Karpas-422 (cell line): ENCODE data around the gene SAPCD2. TPM values are rescaled to one million over a fixed set of nuclear protein-coding genes. Genes with fewer than 3 reads are reported as not detected.

Experiments used
- DNase-seq: peaks from one replicate; pipeline ENCODE4 v3.0.0-alpha.2; 2015
- H2AFZ ChIP-seq: fragments of 200-600 bp; sonication (generic); 2 replicates; pipeline ENCODE4 v1.6.1; 2014; ENCODE audit warnings: antibody characterized with exemption, low read length, mixed read lengths
- H3K27ac ChIP-seq: fragments of 200-600 bp; sonication (generic); 2 replicates; pipeline ENCODE4 v1.5.1; 2014; ENCODE audit warnings: mild to moderate bottlenecking, low read length, moderate library complexity
- H3K27me3 ChIP-seq: fragments of 200-600 bp; sonication (generic); 2 replicates; pipeline ENCODE4 v1.6.1; 2014; ENCODE audit warnings: low read length, mixed read lengths
- H3K36me3 ChIP-seq: fragments of 200-600 bp; sonication (generic); 2 replicates; pipeline ENCODE4 v1.6.1; 2014; ENCODE audit warnings: low read length, mixed read lengths; ENCODE audit not compliant: insufficient read depth
- H3K4me1 ChIP-seq: fragments of 200-600 bp; sonication (generic); 2 replicates; pipeline ENCODE4 v1.6.1; 2014; ENCODE audit warnings: mild to moderate bottlenecking, low read length, mixed read lengths
- H3K4me2 ChIP-seq: fragments of 200-600 bp; sonication (generic); 2 replicates; pipeline ENCODE4 v1.6.1; 2014; ENCODE audit warnings: low read length, low read depth, mild to moderate bottlenecking; ENCODE audit not compliant: poor library complexity, severe bottlenecking
- H3K4me3 ChIP-seq: fragments of 200-600 bp; sonication (generic); 2 replicates; pipeline ENCODE4 v1.5.1; 2014; ENCODE audit warnings: mild to moderate bottlenecking, antibody characterized with exemption, low read length, mixed read lengths
- H3K79me2 ChIP-seq: fragments of 200-600 bp; sonication (generic); 2 replicates; pipeline ENCODE4 v1.6.1; 2014; ENCODE audit warnings: mild to moderate bottlenecking, low read length, mixed read lengths
- H3K9ac ChIP-seq: fragments of 200-600 bp; sonication (generic); 2 replicates; pipeline ENCODE4 v1.6.0; 2014; ENCODE audit warnings: low read length
- H3K9me2 ChIP-seq: fragments of 200-600 bp; sonication (generic), shearing (Covaris generic); replicated peaks from 2 replicates; pipeline ENCODE4 v1.6.0; 2014; ENCODE audit warnings: mild to moderate bottlenecking, low read length, moderate library complexity; ENCODE audit not compliant: insufficient read depth
- H3K9me3 ChIP-seq: fragments of 300-700, 200-600 bp; sonication (generic); 2 replicates; pipeline ENCODE4 v1.6.1; 2014; ENCODE audit warnings: low read length, mixed read lengths
- H4K20me1 ChIP-seq: fragments of 200-600 bp; sonication (generic); 2 replicates; pipeline ENCODE4 v1.6.1; 2014; ENCODE audit warnings: mild to moderate bottlenecking, antibody characterized with exemption, low read length, low read depth; ENCODE audit not compliant: insufficient read depth
- total RNA-seq: library from RNA; depleted of rRNA; stranded (reverse); fragments of >200 nt; shearing (Covaris generic); gene quantifications from 2 replicates; pipeline ENCODE4 v1.2.3, GENCODE V29; 2014; ENCODE audit warnings: low replicate concordance

The SAPCD2 gene
- total RNA-seq, 1 experiment from 2014 or later: 18.6 TPM

- DNase-seq: no peak
- no peaks in the 10 kb centered on the region for H3K4me1 ChIP-seq
- no peak overlapping the region for H3K4me2 ChIP-seq
- no peak overlapping the region for H3K27ac ChIP-seq
- no peaks in the 10 kb centered on the region for H4K20me1 ChIP-seq
- no peak overlapping the region for H3K4me3 ChIP-seq
- H3K27me3 ChIP-seq: no peaks in the 10 kb centered on the region
- H2AFZ ChIP-seq: no peak overlapping the region
- no peaks in the 10 kb centered on the region for H3K79me2 ChIP-seq
- no peaks in the 10 kb centered on the region for H3K9me2 ChIP-seq
- H3K9me3 ChIP-seq: peaks cover 3% of the 10 kb centered on the region; the same call in 1 of the 2 replicates
- H3K9ac ChIP-seq: no peak overlapping the region
- peaks cover 44% of the 10 kb centered on the region for H3K36me3 ChIP-seq
Observed at GRCh38 chr9:137099231-137099630, 28.9 kb upstream of the SAPCD2 start.

- Histone ChIP-seq H3K27me3 (no peaks in the 10 kb centered on the region), H3K9me3 (peaks cover 3% of the 10 kb centered on the region; the same call in 1 of the 2 replicates), H3K27ac (no peak overlapping the region), H3K4me3 (no peak overlapping the region), H3K36me3 (peaks cover 33% of the 10 kb centered on the region), H4K20me1 (no peaks in the 10 kb centered on the region), H3K9ac (no peak overlapping the region), H3K4me1 (no peaks in the 10 kb centered on the region), H3K4me2 (no peak overlapping the region), H2AFZ (no peak overlapping the region), H3K9me2 (no peaks in the 10 kb centered on the region), H3K79me2 (no peaks in the 10 kb centered on the region)
- DNase-seq: no peak
Observed at GRCh38 chr9:137097761-137098462, 27.6 kb upstream of the SAPCD2 start.

- H3K9me3 ChIP-seq: peaks cover under 1% of the 10 kb centered on the region; the same call in 1 of the 2 replicates
- no peak overlapping the region for H3K4me3 ChIP-seq
- H3K27me3 ChIP-seq: no peaks in the 10 kb centered on the region
- H3K27ac ChIP-seq: no peak overlapping the region
- H4K20me1 ChIP-seq: no peaks in the 10 kb centered on the region
- H3K4me1 ChIP-seq: no peaks in the 10 kb centered on the region
- no peak for DNase-seq
- H3K9ac ChIP-seq: no peak overlapping the region
- no peaks in the 10 kb centered on the region for H3K9me2 ChIP-seq
- peaks cover 23% of the 10 kb centered on the region for H3K36me3 ChIP-seq
- H3K4me2 ChIP-seq: no peak overlapping the region
- no peaks in the 10 kb centered on the region for H3K79me2 ChIP-seq
- no peak overlapping the region for H2AFZ ChIP-seq
Observed at GRCh38 chr9:137096785-137097546, 26.6 kb upstream of the SAPCD2 start.

- H3K27ac ChIP-seq: no peak overlapping the region
- no peaks in the 10 kb centered on the region for H4K20me1 ChIP-seq
- peaks cover 12% of the 10 kb centered on the region for H3K36me3 ChIP-seq
- no peaks in the 10 kb centered on the region for H3K9me2 ChIP-seq
- peak; percentile 58 for DNase-seq
- no peak overlapping the region for H3K4me2 ChIP-seq
- no peak overlapping the region for H2AFZ ChIP-seq
- no peaks in the 10 kb centered on the region for H3K9me3 ChIP-seq
- H3K9ac ChIP-seq: no peak overlapping the region
- H3K79me2 ChIP-seq: no peaks in the 10 kb centered on the region
- H3K4me3 ChIP-seq: no peak overlapping the region
- H3K27me3 ChIP-seq: no peaks in the 10 kb centered on the region
- no peaks in the 10 kb centered on the region for H3K4me1 ChIP-seq
Observed at GRCh38 chr9:137095664-137096517, 25.5 kb upstream of the SAPCD2 start.

- no peaks in the 10 kb centered on the region for H3K36me3 ChIP-seq
- no peaks in the 10 kb centered on the region for H3K9me3 ChIP-seq
- H3K4me2 ChIP-seq: no peak overlapping the region
- H3K9ac ChIP-seq: 0 out of 2 replicates have a peak overlapping the region, but pooled peaks have one; percentile 1
- H3K4me1 ChIP-seq: peaks cover 33% of the 10 kb centered on the region
- H3K27me3 ChIP-seq: no peaks in the 10 kb centered on the region
- H3K4me3 ChIP-seq: no peak overlapping the region
- peaks cover 18% of the 10 kb centered on the region for H3K79me2 ChIP-seq
- H3K27ac ChIP-seq: no peak overlapping the region
- DNase-seq: no peak
- H3K9me2 ChIP-seq: no peaks in the 10 kb centered on the region
- no peaks in the 10 kb centered on the region for H4K20me1 ChIP-seq
- no peak overlapping the region for H2AFZ ChIP-seq
Observed at GRCh38 chr9:137089232-137089947, 19.0 kb upstream of the SAPCD2 start.

- no peaks in the 10 kb centered on the region for H4K20me1 ChIP-seq
- H3K27ac ChIP-seq: no peak overlapping the region
- H3K4me3 ChIP-seq: peak overlapping the region; percentile 74
- peak overlapping the region; percentile 92 for H3K9ac ChIP-seq
- H3K9me3 ChIP-seq: no peaks in the 10 kb centered on the region
- H3K4me1 ChIP-seq: peaks cover 46% of the 10 kb centered on the region
- H2AFZ ChIP-seq: no peak overlapping the region
- peaks cover 18% of the 10 kb centered on the region for H3K79me2 ChIP-seq
- peak overlapping the region; percentile 81 for H3K4me2 ChIP-seq
- no peaks in the 10 kb centered on the region for H3K9me2 ChIP-seq
- no peaks in the 10 kb centered on the region for H3K27me3 ChIP-seq
- H3K36me3 ChIP-seq: no peaks in the 10 kb centered on the region
- no peak for DNase-seq
Observed at GRCh38 chr9:137088121-137088520, 17.8 kb upstream of the SAPCD2 start.

GRCh38 chr9:137087409-137087925, 17.1 kb upstream of the SAPCD2 start:
- no peaks in the 10 kb centered on the region for H3K9me3 ChIP-seq
- peak; percentile 73 for DNase-seq
- peak overlapping the region; percentile 81 for H3K4me2 ChIP-seq
- H3K4me3 ChIP-seq: peak overlapping the region; percentile 74
- peaks cover 53% of the 10 kb centered on the region for H3K4me1 ChIP-seq
- H3K36me3 ChIP-seq: no peaks in the 10 kb centered on the region
- no peaks in the 10 kb centered on the region for H3K9me2 ChIP-seq
- H3K79me2 ChIP-seq: peaks cover 18% of the 10 kb centered on the region
- H3K27ac ChIP-seq: peak overlapping the region; percentile 70
- H3K27me3 ChIP-seq: no peaks in the 10 kb centered on the region
- peak overlapping the region; percentile 92 for H3K9ac ChIP-seq
- no peaks in the 10 kb centered on the region for H4K20me1 ChIP-seq
- peak overlapping the region; percentile 28; the same call in 1 of the 2 replicates for H2AFZ ChIP-seq
